ENCODE data around the gene CDK6. TPM values are rescaled to one million over a fixed set of nuclear protein-coding genes. Genes with fewer than 3 reads are reported as not detected.
A peak's percentile ranks its signal among the peaks of the same experiment; 100 is the strongest.

CDK6 gene
- total and polyA plus RNA-seq, 2 of the 8 experiments (the other 6 are each of a cell fraction or from before 2014, with no cell fraction given): 5.9 to 18.9 TPM

DNA sequence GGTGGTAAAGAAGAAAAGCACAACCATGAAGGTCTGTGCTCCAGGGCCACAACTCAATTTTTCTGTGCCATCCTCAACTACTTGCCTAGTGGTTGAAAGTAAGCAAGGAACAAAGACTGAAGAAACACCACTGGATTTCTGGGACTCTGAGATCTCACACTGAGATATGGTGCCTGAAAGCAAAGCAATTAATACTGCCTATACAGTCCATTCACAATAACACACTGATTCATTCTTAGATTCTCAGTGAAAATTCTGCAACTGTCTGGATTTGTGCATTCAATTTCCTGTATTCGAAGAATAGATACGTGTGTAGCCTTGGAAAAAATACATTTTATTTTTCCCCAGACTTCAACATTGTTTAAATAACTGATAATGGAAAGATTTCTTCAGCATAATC, 129.8 kb downstream of the CDK6 start:
- no peak overlapping the region for H2BK12ac ChIP-seq (ENCODE audit: low read depth, low read length)
- no peaks in the 10 kb centered on the region for H3K36me3 ChIP-seq (ENCODE audit: control insufficient read depth in 2 of 4, insufficient read depth in 4 of 4, low read length in 3 of 4)
- H2AK5ac ChIP-seq (ENCODE audit: low read depth, low read length): no peak overlapping the region
- H4K20me1 ChIP-seq (replicated peaks in 1 of 2; ENCODE audit: control insufficient read depth in 1 of 2, insufficient read depth in 2 of 2, low read length in 2 of 2): no peaks in the 10 kb centered on the region
- H4K8ac ChIP-seq (ENCODE audit: extremely low read depth, insufficient read depth, low read length): no peak overlapping the region
- no peak overlapping the region for H3K18ac ChIP-seq (ENCODE audit: extremely low read depth, low read length)
- 0 out of 2 replicates have a peak overlapping the region, but pooled peaks have one; percentile 77 for H2BK15ac ChIP-seq (ENCODE audit: low read length)
- ChIA-PET CTCF (ENCODE audit: partially characterized antibody) (no interaction called here), POLR2A (ENCODE audit: partially characterized antibody) (no interaction called here)
- no peak overlapping the region for H2BK120ac ChIP-seq (replicated peaks; ENCODE audit: low read depth, low read length)
- no peaks in the 10 kb centered on the region; a peak in 1 of 7 replicates for H3K27me3 ChIP-seq (replicated peaks in 1 of 4; ENCODE audit: control insufficient read depth in 3 of 4, extremely low read depth in 1 of 4, insufficient read depth in 3 of 4, low read length in 3 of 4)
- no peak for DNase-seq (ENCODE audit: low read depth in 1 of 2, low spot score in 2 of 2)
- no peak overlapping the region for H2BK5ac ChIP-seq (ENCODE audit: low read depth, low read length)
- H3K27ac ChIP-seq (ENCODE audit: low read depth, low read length): no peak overlapping the region
- peaks cover 0 to 4% of the 10 kb centered on the region in 2 experiments; a peak in 1 of 4 replicates for H3K9me3 ChIP-seq (ENCODE audit: insufficient read depth in 2 of 2, low read depth in 1 of 2, low read length in 1 of 2)
- H3K4me2 ChIP-seq (ENCODE audit: insufficient read depth in 1 of 2, low read depth in 2 of 2, low read length in 2 of 2): no peak overlapping the region
- H3K4ac ChIP-seq (replicated peaks; ENCODE audit: insufficient read length, low read depth, low read length): no peak overlapping the region
- 0 out of 2 replicates have a peak, but pooled peaks cover 2% of the 10 kb centered on the region for H3K23me2 ChIP-seq (ENCODE audit: low read depth, low read length)
- no peak for FAIRE-seq
- no peak overlapping the region for H3K9ac ChIP-seq (replicated peaks in 1 of 4; ENCODE audit: extremely low read depth in 1 of 4, low read depth in 3 of 4, low read length in 3 of 4)
- H3K4me3 ChIP-seq (ENCODE audit: extremely low read depth in 1 of 4, insufficient read depth in 2 of 4, low read depth in 3 of 4, low read length in 4 of 4): no peak overlapping the region
- no peak overlapping the region for H2AFZ ChIP-seq (ENCODE audit: low read length)
- no peaks in the 10 kb centered on the region; the same call in 1 of the 2 replicates for H3K79me1 ChIP-seq (ENCODE audit: low read depth, low read length)
- no peak overlapping the region for H3K56ac ChIP-seq (replicated peaks; ENCODE audit: insufficient read length, low read depth, low read length)
- peaks cover 0 to 2% (median 0%) of the 10 kb centered on the region in 4 experiments; a peak in 1 of 7 replicates for H3K4me1 ChIP-seq (replicated peaks in 1 of 4; ENCODE audit: control insufficient read depth in 3 of 4, insufficient read depth in 4 of 4, low read length in 3 of 4)
- H3K14ac ChIP-seq (ENCODE audit: insufficient read length): no peak overlapping the region
- no peak overlapping the region for H3K23ac ChIP-seq (ENCODE audit: insufficient read length)
- 96% methylated on average over 2 of the region's 2 CpGs; no CpG with 5 or more reads in 1 of the 2 experiments for WGBS, 2 experiments (ENCODE audit: extremely low coverage in 1 of 2, insufficient coverage in 1 of 2, insufficient read length in 1 of 2, insufficient replicate concordance in 2 of 2, low coverage in 1 of 2, low lambda C conversion rate in 2 of 2, missing lambda C conversion rate in 1 of 2)
- H2BK20ac ChIP-seq (ENCODE audit: low read length): no peak overlapping the region
- no peak overlapping the region for H4K91ac ChIP-seq (replicated peaks; ENCODE audit: insufficient read length, low read length)
- no peaks in the 10 kb centered on the region for H3K79me2 ChIP-seq (ENCODE audit: control insufficient read depth in 1 of 2, insufficient read depth in 2 of 2, low read length in 2 of 2)
- no peak overlapping the region for H4K5ac ChIP-seq (ENCODE audit: insufficient read length, low read depth, low read length)
- TF ChIP-seq BACH1 (IDR thresholded peaks at IDR 0.05; ENCODE audit: low read length) (no peak), JUN (IDR thresholded peaks at IDR 0.05; ENCODE audit: low read depth, low read length) (no peak), POLR2A (IDR thresholded peaks at IDR 0.05; ENCODE audit: control extremely low read depth in 1 of 2, low read depth in 2 of 2, low read length in 2 of 2) (no peak), RFX5 (IDR thresholded peaks at IDR 0.05; ENCODE audit: borderline replicate concordance, low read depth, low read length) (no peak), KDM1A (IDR thresholded peaks at IDR 0.05; ENCODE audit: borderline replicate concordance, low read length) (no peak), CHD2 (IDR thresholded peaks at IDR 0.05; ENCODE audit: low read length) (no peak), CTCF (IDR thresholded peaks at IDR 0.05; ENCODE audit: control extremely low read depth in 1 of 3, insufficient read depth in 1 of 3, low read depth in 1 of 3, low read length in 3 of 3) (no peak), MAFK (IDR thresholded peaks at IDR 0.05; ENCODE audit: low read depth, low read length) (no peak), RXRA (IDR thresholded peaks at IDR 0.05; ENCODE audit: insufficient read depth, low read depth, low read length) (no peak), SIRT6 (IDR thresholded peaks at IDR 0.05; ENCODE audit: low read length) (no peak)
- TF ChIP-seq, protein P1, sequence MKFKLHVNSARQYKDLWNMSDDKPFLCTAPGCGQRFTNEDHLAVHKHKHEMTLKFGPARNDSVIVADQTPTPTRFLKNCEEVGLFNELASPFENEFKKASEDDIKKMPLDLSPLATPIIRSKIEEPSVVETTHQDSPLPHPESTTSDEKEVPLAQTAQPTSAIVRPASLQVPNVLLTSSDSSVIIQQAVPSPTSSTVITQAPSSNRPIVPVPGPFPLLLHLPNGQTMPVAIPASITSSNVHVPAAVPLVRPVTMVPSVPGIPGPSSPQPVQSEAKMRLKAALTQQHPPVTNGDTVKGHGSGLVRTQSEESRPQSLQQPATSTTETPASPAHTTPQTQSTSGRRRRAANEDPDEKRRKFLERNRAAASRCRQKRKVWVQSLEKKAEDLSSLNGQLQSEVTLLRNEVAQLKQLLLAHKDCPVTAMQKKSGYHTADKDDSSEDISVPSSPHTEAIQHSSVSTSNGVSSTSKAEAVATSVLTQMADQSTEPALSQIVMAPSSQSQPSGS (IDR thresholded peaks at IDR 0.05; ENCODE audit: low read length): no peak

Measured in H1 (cell line).